OCI-LY1 (cell line): ENCODE results near the gene PDGFRB.

Source experiments
- EZH2 ChIP-seq: fragments of 200-600 bp; sonication (generic), shearing (Covaris generic); IDR thresholded peaks from 2 replicates; pipeline ENCODE4 v1.8.0; 2017; ENCODE audit warnings: borderline replicate concordance, mixed run types, mild to moderate bottlenecking, antibody characterized with exemption, low read length, moderate library complexity, mixed read lengths
- TF ChIP-seq, protein P1 (sequence below): fragments of 200-600 bp; sonication (generic), shearing (Covaris generic); IDR thresholded peaks from 2 replicates; pipeline ENCODE4 v1.5.1; 2017; ENCODE audit warnings: mild to moderate bottlenecking, antibody characterized with exemption, low read length, moderate library complexity, mixed read lengths

DNA sequence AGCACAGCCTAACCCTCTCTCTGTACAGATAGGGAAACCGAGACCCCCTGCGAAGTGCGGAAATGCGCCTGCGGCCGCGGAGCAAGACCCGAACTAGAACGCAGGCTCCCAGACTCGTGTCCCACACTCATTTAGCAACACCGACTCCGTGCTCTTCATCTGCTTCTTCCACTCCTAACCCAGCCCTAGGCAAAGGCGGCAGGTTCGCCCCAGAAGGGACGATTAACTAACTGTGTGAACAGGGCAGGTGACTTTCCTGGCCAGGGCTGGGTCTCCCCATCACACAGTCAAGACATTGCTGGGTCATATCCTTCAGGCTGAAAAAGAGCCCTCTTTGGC is 11.8 kb upstream of the PDGFRB start:
- TF ChIP-seq, protein P1, sequence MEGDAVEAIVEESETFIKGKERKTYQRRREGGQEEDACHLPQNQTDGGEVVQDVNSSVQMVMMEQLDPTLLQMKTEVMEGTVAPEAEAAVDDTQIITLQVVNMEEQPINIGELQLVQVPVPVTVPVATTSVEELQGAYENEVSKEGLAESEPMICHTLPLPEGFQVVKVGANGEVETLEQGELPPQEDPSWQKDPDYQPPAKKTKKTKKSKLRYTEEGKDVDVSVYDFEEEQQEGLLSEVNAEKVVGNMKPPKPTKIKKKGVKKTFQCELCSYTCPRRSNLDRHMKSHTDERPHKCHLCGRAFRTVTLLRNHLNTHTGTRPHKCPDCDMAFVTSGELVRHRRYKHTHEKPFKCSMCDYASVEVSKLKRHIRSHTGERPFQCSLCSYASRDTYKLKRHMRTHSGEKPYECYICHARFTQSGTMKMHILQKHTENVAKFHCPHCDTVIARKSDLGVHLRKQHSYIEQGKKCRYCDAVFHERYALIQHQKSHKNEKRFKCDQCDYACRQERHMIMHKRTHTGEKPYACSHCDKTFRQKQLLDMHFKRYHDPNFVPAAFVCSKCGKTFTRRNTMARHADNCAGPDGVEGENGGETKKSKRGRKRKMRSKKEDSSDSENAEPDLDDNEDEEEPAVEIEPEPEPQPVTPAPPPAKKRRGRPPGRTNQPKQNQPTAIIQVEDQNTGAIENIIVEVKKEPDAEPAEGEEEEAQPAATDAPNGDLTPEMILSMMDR = no peak
- no peak for TF ChIP-seq EZH2
